Epithelial cell of umbilical artery (primary cell): ENCODE data around the gene B4GALT6. TPM values are rescaled to one million over a fixed set of nuclear protein-coding genes. Genes with fewer than 3 reads are reported as not detected.

Experiments
- total RNA-seq: library from RNA; depleted of rRNA; stranded (reverse); fragments of >200 nt; gene quantifications from 2 replicates; pipeline ENCODE4 v1.2.3, GENCODE V29; 2014

B4GALT6 gene, protein sequence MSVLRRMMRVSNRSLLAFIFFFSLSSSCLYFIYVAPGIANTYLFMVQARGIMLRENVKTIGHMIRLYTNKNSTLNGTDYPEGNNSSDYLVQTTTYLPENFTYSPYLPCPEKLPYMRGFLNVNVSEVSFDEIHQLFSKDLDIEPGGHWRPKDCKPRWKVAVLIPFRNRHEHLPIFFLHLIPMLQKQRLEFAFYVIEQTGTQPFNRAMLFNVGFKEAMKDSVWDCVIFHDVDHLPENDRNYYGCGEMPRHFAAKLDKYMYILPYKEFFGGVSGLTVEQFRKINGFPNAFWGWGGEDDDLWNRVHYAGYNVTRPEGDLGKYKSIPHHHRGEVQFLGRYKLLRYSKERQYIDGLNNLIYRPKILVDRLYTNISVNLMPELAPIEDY
- total RNA-seq = 7.8 and 8.4 TPM in 2 replicates

DNA sequence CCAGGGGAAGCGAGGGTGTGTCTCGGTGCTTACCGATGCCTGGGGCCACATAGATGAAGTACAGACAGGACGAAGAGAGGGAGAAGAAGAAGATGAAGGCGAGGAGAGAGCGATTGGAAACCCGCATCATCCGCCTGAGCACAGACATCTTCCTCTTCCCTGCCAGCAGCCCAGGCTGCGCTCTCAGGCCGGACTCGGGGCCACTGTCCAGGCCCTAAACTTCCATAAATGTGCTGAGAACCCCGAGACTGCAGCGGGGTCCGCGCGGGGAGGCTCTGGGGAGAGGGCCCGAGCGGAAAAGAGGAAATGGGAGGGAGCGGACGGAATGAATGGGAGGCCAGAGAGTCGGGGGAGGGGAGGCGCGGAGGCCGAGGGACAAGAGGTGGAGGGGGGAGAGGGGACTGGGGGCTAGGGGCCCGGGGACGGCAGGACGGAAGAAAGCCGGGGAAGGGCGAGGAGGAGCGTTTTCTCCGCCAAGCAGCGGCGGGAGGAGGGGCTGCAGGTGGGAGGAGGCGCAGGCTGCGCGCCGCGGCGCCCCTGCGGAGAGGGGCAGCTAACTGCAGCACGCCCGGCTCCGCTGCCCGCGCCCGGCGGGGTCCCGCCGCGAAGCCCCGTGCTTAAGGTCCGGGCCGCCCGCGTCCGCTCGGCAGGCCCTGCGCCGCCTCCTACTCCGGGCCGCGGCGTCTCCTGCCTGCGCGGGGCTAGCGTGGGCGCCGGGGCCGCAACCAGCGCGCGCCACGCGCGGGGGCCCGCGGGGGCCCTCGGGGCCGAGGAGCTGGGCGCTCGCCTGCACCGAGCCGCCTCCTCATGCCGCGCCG, at the start of gene B4GALT6:
Gene B4GALT6, minus strand, starts transcription at position 303 of the 818 bp plus-strand sequence. Its CDS starts 155 bp downstream, at position 148.

DNA sequence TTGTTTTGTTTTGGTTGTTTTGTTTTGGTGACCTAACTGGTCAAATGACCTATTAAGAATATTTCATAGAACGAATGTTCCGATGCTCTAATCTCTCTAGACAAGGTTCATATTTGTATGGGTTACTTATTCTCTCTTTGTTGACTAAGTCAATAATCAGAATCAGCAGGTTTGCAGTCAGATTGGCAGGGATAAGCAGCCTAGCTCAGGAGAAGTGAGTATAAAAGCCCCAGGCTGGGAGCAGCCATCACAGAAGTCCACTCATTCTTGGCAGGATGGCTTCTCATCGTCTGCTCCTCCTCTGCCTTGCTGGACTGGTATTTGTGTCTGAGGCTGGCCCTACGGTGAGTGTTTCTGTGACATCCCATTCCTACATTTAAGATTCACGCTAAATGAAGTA, 92.8 kb downstream of the B4GALT6 start, which contains the start of gene TTR:
Gene TTR, plus strand, starts transcription at position 250 of the 400 bp plus-strand sequence. Its CDS starts 26 bp downstream, at position 276.

Other genes starting within 250 kb of the B4GALT6 start
- gene DSG3, start 236.8 kb downstream of the B4GALT6 start, total RNA-seq = not detected in 2 replicates
- gene DSG2, start 186.4 kb downstream of the B4GALT6 start, total RNA-seq = under 0.01 and 0.30 TPM in 2 replicates
- gene TTR, start 92.7 kb downstream of the B4GALT6 start, total RNA-seq = not detected in 2 replicates
- not detected in 2 replicates for gene SLC25A52, start 76.3 kb upstream of the B4GALT6 start, total RNA-seq